ENCODE data around the gene NKAPD1. TPM values are rescaled to one million over a fixed set of nuclear protein-coding genes. Genes with fewer than 3 reads are reported as not detected.

Gene NKAPD1
- total RNA-seq, 2 donors from 2014 or later, result 22.9 to 24.7 TPM

DNA sequence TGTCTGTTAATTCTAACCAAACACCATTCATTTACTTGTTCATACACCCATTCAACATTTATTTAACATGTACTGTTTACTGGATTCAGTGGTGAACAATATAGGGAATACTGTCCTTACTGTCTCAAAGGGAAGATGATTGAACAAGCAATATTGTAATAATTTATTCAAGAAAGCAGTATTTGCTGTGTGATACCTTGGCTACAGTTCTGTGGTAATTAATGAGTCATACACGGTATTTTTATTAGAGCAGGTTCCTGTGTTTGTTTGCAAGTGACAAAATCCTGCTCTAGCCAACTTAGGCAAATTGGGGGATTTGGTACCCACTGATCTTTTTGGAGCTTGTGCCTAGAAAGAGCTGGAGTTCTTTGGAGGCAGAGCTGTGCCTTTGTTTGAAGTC, 16.0 kb upstream of the NKAPD1 start:
- H3K27ac Mint-ChIP-seq, result no peak overlapping the region
- H3K27ac ChIP-seq (ENCODE audit: low read depth, low read length), result no peak overlapping the region
- no peaks in the 10 kb centered on the region for H3K27me3 ChIP-seq (ENCODE audit: control insufficient read depth, insufficient read depth, low read length, poor library complexity, severe bottlenecking)
- WGBS, 2 experiments (ENCODE audit: insufficient coverage in 1 of 2, insufficient read length in 1 of 2), result 94 to 100% methylated on average over 1 of the region's 1 CpG
- peaks cover 68% of the 10 kb centered on the region for H3K36me3 Mint-ChIP-seq (ENCODE audit: low read depth)
- H3K4me3 Mint-ChIP-seq, result no peak overlapping the region
- H3K27me3 Mint-ChIP-seq (ENCODE audit: insufficient read depth), result no peaks in the 10 kb centered on the region
- TF ChIP-seq, protein P1, sequence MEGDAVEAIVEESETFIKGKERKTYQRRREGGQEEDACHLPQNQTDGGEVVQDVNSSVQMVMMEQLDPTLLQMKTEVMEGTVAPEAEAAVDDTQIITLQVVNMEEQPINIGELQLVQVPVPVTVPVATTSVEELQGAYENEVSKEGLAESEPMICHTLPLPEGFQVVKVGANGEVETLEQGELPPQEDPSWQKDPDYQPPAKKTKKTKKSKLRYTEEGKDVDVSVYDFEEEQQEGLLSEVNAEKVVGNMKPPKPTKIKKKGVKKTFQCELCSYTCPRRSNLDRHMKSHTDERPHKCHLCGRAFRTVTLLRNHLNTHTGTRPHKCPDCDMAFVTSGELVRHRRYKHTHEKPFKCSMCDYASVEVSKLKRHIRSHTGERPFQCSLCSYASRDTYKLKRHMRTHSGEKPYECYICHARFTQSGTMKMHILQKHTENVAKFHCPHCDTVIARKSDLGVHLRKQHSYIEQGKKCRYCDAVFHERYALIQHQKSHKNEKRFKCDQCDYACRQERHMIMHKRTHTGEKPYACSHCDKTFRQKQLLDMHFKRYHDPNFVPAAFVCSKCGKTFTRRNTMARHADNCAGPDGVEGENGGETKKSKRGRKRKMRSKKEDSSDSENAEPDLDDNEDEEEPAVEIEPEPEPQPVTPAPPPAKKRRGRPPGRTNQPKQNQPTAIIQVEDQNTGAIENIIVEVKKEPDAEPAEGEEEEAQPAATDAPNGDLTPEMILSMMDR (conservative IDR thresholded peaks at IDR 0.05), result no peak
- no peak overlapping the region for H3K9ac ChIP-seq (ENCODE audit: extremely low read depth, low read length, poor library complexity, severe bottlenecking)
- peaks cover 79% of the 10 kb centered on the region for H3K36me3 ChIP-seq (ENCODE audit: control insufficient read depth, insufficient read depth, low read length)
- no peak overlapping the region for H3K4me3 ChIP-seq (ENCODE audit: low read length)
- DNase-seq, result no peak
- H3K4me1 Mint-ChIP-seq, result no peaks in the 10 kb centered on the region
- H3K9me3 Mint-ChIP-seq, result no peaks in the 10 kb centered on the region
- H3K9me3 ChIP-seq (ENCODE audit: control insufficient read depth, low read length), result no peaks in the 10 kb centered on the region
- peaks cover 3% of the 10 kb centered on the region for H3K4me1 ChIP-seq (ENCODE audit: control insufficient read depth, insufficient read depth, low read length)

- no peak overlapping the region for H3K4me3 ChIP-seq (ENCODE audit: low read length)
- peaks cover 47% of the 10 kb centered on the region for H3K36me3 ChIP-seq (ENCODE audit: control insufficient read depth, insufficient read depth, low read length)
- H3K27ac ChIP-seq (ENCODE audit: low read depth, low read length), result no peak overlapping the region
- 100% methylated on average over 1 of the region's 1 CpG for WGBS, 2 experiments (ENCODE audit: insufficient coverage in 1 of 2, insufficient read length in 1 of 2)
- Mint-ChIP-seq H3K27ac (no peak overlapping the region), H3K36me3 (ENCODE audit: low read depth) (peaks cover 36% of the 10 kb centered on the region), H3K9me3 (no peaks in the 10 kb centered on the region), H3K4me3 (no peak overlapping the region), H3K4me1 (no peaks in the 10 kb centered on the region), H3K27me3 (ENCODE audit: insufficient read depth) (no peaks in the 10 kb centered on the region)
- H3K9me3 ChIP-seq (ENCODE audit: control insufficient read depth, low read length), result no peaks in the 10 kb centered on the region
- no peak overlapping the region for H3K9ac ChIP-seq (ENCODE audit: extremely low read depth, low read length, poor library complexity, severe bottlenecking)
- H3K4me1 ChIP-seq (ENCODE audit: control insufficient read depth, insufficient read depth, low read length), result no peaks in the 10 kb centered on the region
- H3K27me3 ChIP-seq (ENCODE audit: control insufficient read depth, insufficient read depth, low read length, poor library complexity, severe bottlenecking), result no peaks in the 10 kb centered on the region
- DNase-seq, result no peak
- TF ChIP-seq, protein P1 (conservative IDR thresholded peaks at IDR 0.05), result no peak
Measured at GRCh38 chr11:112062923-112063322, 11.2 kb upstream of the NKAPD1 start.

GRCh38 chr11:112082729-112083128, 8.6 kb downstream of the NKAPD1 start:
- Histone ChIP-seq H3K4me3 (ENCODE audit: low read length) (no peak overlapping the region), H3K27me3 (ENCODE audit: control insufficient read depth, insufficient read depth, low read length, poor library complexity, severe bottlenecking) (no peaks in the 10 kb centered on the region), H3K9ac (ENCODE audit: extremely low read depth, low read length, poor library complexity, severe bottlenecking) (no peak overlapping the region), H3K27ac (ENCODE audit: low read depth, low read length) (no peak overlapping the region), H3K36me3 (ENCODE audit: control insufficient read depth, insufficient read depth, low read length) (peaks cover 67% of the 10 kb centered on the region), H3K9me3 (ENCODE audit: control insufficient read depth, low read length) (no peaks in the 10 kb centered on the region), H3K4me1 (ENCODE audit: control insufficient read depth, insufficient read depth, low read length) (no peaks in the 10 kb centered on the region)
- DNase-seq, result no peak
- H3K4me3 Mint-ChIP-seq, result no peak overlapping the region
- WGBS, 2 experiments (ENCODE audit: insufficient coverage in 1 of 2, insufficient read length in 1 of 2), result 93 to 98% methylated on average over 4 of the region's 4 CpGs
- peaks cover 59% of the 10 kb centered on the region for H3K36me3 Mint-ChIP-seq (ENCODE audit: low read depth)
- TF ChIP-seq, protein P1 (conservative IDR thresholded peaks at IDR 0.05), result no peak
- H3K27me3 Mint-ChIP-seq (ENCODE audit: insufficient read depth), result no peaks in the 10 kb centered on the region
- peaks cover 16% of the 10 kb centered on the region for H3K4me1 Mint-ChIP-seq
- peak overlapping the region; percentile 2 for H3K27ac Mint-ChIP-seq
- H3K9me3 Mint-ChIP-seq, result no peaks in the 10 kb centered on the region
